ENCODE data around the gene RPL41.

RPL41 gene

GRCh38 chr12:56079723-56080555 is 36.5 kb upstream of the RPL41 start, which contains the start of gene ERBB3 (continued):
- TF ChIP-seq ZNF449 (tag by site-specific recombination; IDR thresholded peaks at IDR 0.05): no peak; the same call in 1 of the 2 replicates
- no peak for TF ChIP-seq ZFP3 (tag by site-specific recombination; IDR thresholded peaks at IDR 0.05; ENCODE audit: low read depth)
- TF ChIP-seq ZNF280C (tag by site-specific recombination; IDR thresholded peaks at IDR 0.05): no peak

- CTCF ChIA-PET: interaction anchor here (0.6 to 3.3 kb wide), 6 partner anchors 10 to 41 kb away, joined by 3 to 26 read pairs (median 4); partner anchors contain the start of gene PA2G4
- Histone ChIP-seq H3K4me3 (ENCODE audit: low read depth, low read length) (peak overlapping the region; percentile 40), H3K9me3 (ENCODE audit: control insufficient read depth, insufficient read depth, low read depth, low read length) (no peaks in the 10 kb centered on the region), H3K27ac (ENCODE audit: extremely low read depth, low read depth, low read length) (peak overlapping the region; percentile 64; the same call in 1 of the 2 replicates), H3K36me3 (ENCODE audit: control insufficient read depth in 2 of 2, insufficient read depth in 1 of 2, low read length in 2 of 2) (no peaks in the 10 kb centered on the region), H3K4me1 (ENCODE audit: control insufficient read depth, insufficient read depth, low read length) (no peaks in the 10 kb centered on the region; the same call in 1 of the 2 replicates)
- POLR2A ChIA-PET: interaction anchor here (0.6 to 4.6 kb wide), 4 partner anchors 20 to 76 kb away, joined by 3 to 54 read pairs (median 5); partner anchors contain the start of gene PA2G4
- TF ChIP-seq IKZF3 (tag by site-specific recombination; IDR thresholded peaks at IDR 0.05) (no peak), ZNF292 (tag by site-specific recombination; IDR thresholded peaks at IDR 0.05; ENCODE audit: borderline replicate concordance, low read depth) (no peak), KLF9 (tag by site-specific recombination; IDR thresholded peaks at IDR 0.05; ENCODE audit: low read depth) (no peak), ZEB2 (tag by site-specific recombination; IDR thresholded peaks at IDR 0.05) (no peak), PRDM10 (tag by site-specific recombination; IDR thresholded peaks at IDR 0.05) (peak; percentile 94), SETDB1 (IDR thresholded peaks at IDR 0.05; ENCODE audit: insufficient read length, low read length) (no peak), ZNF169 (tag by site-specific recombination; IDR thresholded peaks at IDR 0.05) (no peak), YY1 (tag by site-specific recombination; IDR thresholded peaks at IDR 0.05) (no peak), PRDM6 (tag by site-specific recombination; IDR thresholded peaks at IDR 0.05) (no peak), ZNF785 (tag by site-specific recombination; IDR thresholded peaks at IDR 0.05) (no peak), TRIM28 (IDR thresholded peaks at IDR 0.05; ENCODE audit: borderline replicate concordance, low read length) (no peak), ZNF221 (tag by site-specific recombination; IDR thresholded peaks at IDR 0.05; ENCODE audit: borderline replicate concordance) (no peak), ZNF26 (tag by site-specific recombination; IDR thresholded peaks at IDR 0.05) (no peak), TCF7L2 (IDR thresholded peaks at IDR 0.05; ENCODE audit: borderline replicate concordance, low read depth, low read length) (no peak), GFI1B (tag by site-specific recombination; IDR thresholded peaks at IDR 0.05) (no peak), GLIS1 (tag by site-specific recombination; IDR thresholded peaks at IDR 0.05) (peak; percentile 43; the same call in 1 of the 2 replicates), ZNF362 (tag by site-specific recombination; IDR thresholded peaks at IDR 0.05) (no peak), RBAK (tag by site-specific recombination; IDR thresholded peaks at IDR 0.05) (no peak), ZBTB7A (tag by site-specific recombination; IDR thresholded peaks at IDR 0.05; ENCODE audit: low read depth) (no peak), GLI4 (tag by site-specific recombination; IDR thresholded peaks at IDR 0.05) (no peak)
These were observed 35.8 kb upstream of the RPL41 start for GRCh38 chr12:56080556-56081138.

All from HEK293 (cell line).